T-helper 1 cell treated with Interleukin-12 subunit alpha and Interleukin-12 subunit beta and Interleukin-4 antibody, amounts not matched to agents 30 ng/mL and 1 ng/mL, for 36 hours (primary cell): ENCODE measurements around the gene SLC28A1. TPM values are rescaled to one million over a fixed set of nuclear protein-coding genes. Genes with fewer than 3 reads are reported as not detected.

Experiments
- intact Hi-C: fragments of 100-400 bp; cut with micrococcal nuclease; formaldehyde crosslinking; loops from one replicate; pipeline ENCODE4 v1.15.1; 2024
- total RNA-seq: library from RNA; stranded (reverse); gene quantifications from 2 replicates; pipeline ENCODE4 v1.2.3, GENCODE V29; 2022

SLC28A1 gene
- total RNA-seq, 1 donor from 2014 or later = not detected

GRCh38 chr15:84861781-84862180 is 22.7 kb upstream of the SLC28A1 start:
- intact Hi-C loops = no loop called here

- intact Hi-C loops = no loop called here
Observed at GRCh38 chr15:84862214-84862975, 22.1 kb upstream of the SLC28A1 start.

GRCh38 chr15:84863565-84864443 is 20.7 kb upstream of the SLC28A1 start:
- intact Hi-C loops = no loop called here

GRCh38 chr15:84864444-84864795 is 20.0 kb upstream of the SLC28A1 start:
- intact Hi-C loops = no loop called here

GRCh38 chr15:84865074-84865569 is 19.3 kb upstream of the SLC28A1 start:
- intact Hi-C loops = no loop called here

- intact Hi-C loops = no loop called here
Observed at GRCh38 chr15:84868037-84868880, 16.2 kb upstream of the SLC28A1 start.

GRCh38 chr15:84869510-84869909 is 15.0 kb upstream of the SLC28A1 start:
- intact Hi-C loops = no loop called here

GRCh38 chr15:84871428-84871985 is 13.0 kb upstream of the SLC28A1 start:
- intact Hi-C loops = no loop called here

GRCh38 chr15:84872009-84872910 is 12.2 kb upstream of the SLC28A1 start:
- intact Hi-C loops = no loop called here

GRCh38 chr15:84873997-84874396 is 10.5 kb upstream of the SLC28A1 start:
- intact Hi-C loops = no loop called here

GRCh38 chr15:84874981-84875699 is 9.3 kb upstream of the SLC28A1 start:
- intact Hi-C loops = no loop called here

- intact Hi-C loops = no loop called here
Observed at GRCh38 chr15:84876269-84876668, 8.2 kb upstream of the SLC28A1 start.

- intact Hi-C loops = loop anchor here (1.0 kb wide), 3 partner anchors 223 to 289 kb away; partner anchors contain the start of gene WDR73
Observed at GRCh38 chr15:84877701-84878100, 6.8 kb upstream of the SLC28A1 start.

- intact Hi-C loops = loop anchor here (1.0 kb wide), 3 partner anchors 224 to 290 kb away; partner anchors contain the start of gene WDR73
Observed at GRCh38 chr15:84878504-84878903, 6.0 kb upstream of the SLC28A1 start.

- intact Hi-C loops = no loop called here
Observed at GRCh38 chr15:84879088-84879780, 5.2 kb upstream of the SLC28A1 start.

- intact Hi-C loops = no loop called here
Observed at GRCh38 chr15:84880007-84880406, 4.5 kb upstream of the SLC28A1 start.

- intact Hi-C loops = no loop called here
Observed at GRCh38 chr15:84880822-84881519, 3.5 kb upstream of the SLC28A1 start.

GRCh38 chr15:84881520-84881830 is 3.0 kb upstream of the SLC28A1 start:
- intact Hi-C loops = no loop called here
